Vagina (tissue), 2 donors: Measurements from ENCODE around the gene NPPC.

Source experiments
- CTCF ChIP-seq, 3 experiments: fragments of 450-650 bp in 2 of 3; fragments of 200-600 bp in 1 of 3; sonication (generic) in 1 of 3; IDR thresholded peaks; one replicate each; pipeline ENCODE4 v1.5.1; 2017 to 2019; ENCODE audit warnings: antibody characterized with exemption in 3 of 3, mild to moderate bottlenecking in 2 of 3, moderate library complexity in 2 of 3
- POLR2A ChIP-seq, 2 donors: fragments of 450-650 bp; IDR thresholded peaks; one replicate each; pipeline ENCODE4 v1.6.1; 2017; ENCODE audit warnings: antibody characterized with exemption in 2 of 2, mild to moderate bottlenecking in 2 of 2, moderate library complexity in 2 of 2

GRCh38 chr2:231928481-231928880, 2.3 kb upstream of the NPPC start:
- TF ChIP-seq CTCF (IDR thresholded peaks at IDR 0.05): no peak
- TF ChIP-seq POLR2A (IDR thresholded peaks at IDR 0.05): no peak
